Left lung (tissue), 10 donors: ENCODE data around the gene RARA. TPM values are rescaled to one million over a fixed set of nuclear protein-coding genes. Genes with fewer than 3 reads are reported as not detected.

Source experiments
- ATAC-seq: fragments of 200-7000 bp; cut with Tn5 transposase; one replicate; pipeline ENCODE4 v1.9.1; 2020; ENCODE audit warnings: moderate library complexity
- DNase-seq, 4 donors: peaks; one replicate each; pipeline ENCODE4 v3.0.0-alpha.2; 2013 to 2020
- H3K27ac ChIP-seq, 2 donors: fragments of 200-600 bp; sonication (generic) in 1 of 2; one replicate each; pipeline versions ENCODE4 v1.5.0 to v1.8.0; 2020 to 2021
- H3K27me3 ChIP-seq, 2 donors: fragments of 200-600 bp; sonication (generic) in 1 of 2; one replicate each; pipeline versions ENCODE4 v1.5.0 to v1.8.0; 2020 to 2021
- H3K36me3 ChIP-seq, 2 donors: fragments of 200-600 bp; sonication (generic) in 1 of 2; one replicate each; pipeline versions ENCODE4 v1.5.0 to v1.8.0; 2020 to 2021
- H3K4me1 ChIP-seq, 2 donors: fragments of 200-600 bp; one replicate each; pipeline ENCODE4 v1.8.0; 2021
- H3K4me3 ChIP-seq, 2 donors: fragments of 200-600 bp; sonication (generic) in 1 of 2; one replicate each; pipeline versions ENCODE4 v1.5.0 to v1.8.0; 2020 to 2021; ENCODE audit warnings: mild to moderate bottlenecking in 1 of 2
- H3K9me3 ChIP-seq, 2 donors: fragments of 200-600 bp; sonication (generic) in 1 of 2; one replicate each; pipeline versions ENCODE4 v1.5.0 to v1.8.0; 2020 to 2021
- intact Hi-C, 2 donors: fragments of 100-400 bp; cut with DNase I; formaldehyde crosslinking; loops; one replicate each; pipeline versions ENCODE4 v1.11.2 to v1.14.2; 2022
- polyA plus RNA-seq, 6 donors: library from polyadenylated mRNA; unstranded; fragments of 120-200 nt; gene quantifications; one replicate each; pipeline ENCODE4 v1.2.1, GENCODE V29; 2013; ENCODE audit not compliant: insufficient read length in 6 of 6
- total RNA-seq, 2 donors: library from RNA; stranded (reverse); fragmentation: NEBNext Ultra II Directional; extraction: Animal tissue kit (Norgen Biotek cat#: 25700); gene quantifications; one replicate each; pipeline ENCODE4 v1.2.1, GENCODE V29; 2021
- TF ChIP-seq, protein P1 (sequence below), 2 donors: fragments of 200-600 bp; sonication (generic) in 1 of 2; IDR thresholded peaks; one replicate each; pipeline versions ENCODE4 v1.5.0 to v1.8.0; 2021; ENCODE audit warnings: antibody characterized with exemption in 2 of 2
- donor health status: DM: no; HTN: yes; CAD: no.
- donor health status: DM: no; HTN: no; CAD: no.

RARA gene
- total and polyA plus RNA-seq, 8 donors: 45.5 to 62.6 (median 53.1) TPM

DNA sequence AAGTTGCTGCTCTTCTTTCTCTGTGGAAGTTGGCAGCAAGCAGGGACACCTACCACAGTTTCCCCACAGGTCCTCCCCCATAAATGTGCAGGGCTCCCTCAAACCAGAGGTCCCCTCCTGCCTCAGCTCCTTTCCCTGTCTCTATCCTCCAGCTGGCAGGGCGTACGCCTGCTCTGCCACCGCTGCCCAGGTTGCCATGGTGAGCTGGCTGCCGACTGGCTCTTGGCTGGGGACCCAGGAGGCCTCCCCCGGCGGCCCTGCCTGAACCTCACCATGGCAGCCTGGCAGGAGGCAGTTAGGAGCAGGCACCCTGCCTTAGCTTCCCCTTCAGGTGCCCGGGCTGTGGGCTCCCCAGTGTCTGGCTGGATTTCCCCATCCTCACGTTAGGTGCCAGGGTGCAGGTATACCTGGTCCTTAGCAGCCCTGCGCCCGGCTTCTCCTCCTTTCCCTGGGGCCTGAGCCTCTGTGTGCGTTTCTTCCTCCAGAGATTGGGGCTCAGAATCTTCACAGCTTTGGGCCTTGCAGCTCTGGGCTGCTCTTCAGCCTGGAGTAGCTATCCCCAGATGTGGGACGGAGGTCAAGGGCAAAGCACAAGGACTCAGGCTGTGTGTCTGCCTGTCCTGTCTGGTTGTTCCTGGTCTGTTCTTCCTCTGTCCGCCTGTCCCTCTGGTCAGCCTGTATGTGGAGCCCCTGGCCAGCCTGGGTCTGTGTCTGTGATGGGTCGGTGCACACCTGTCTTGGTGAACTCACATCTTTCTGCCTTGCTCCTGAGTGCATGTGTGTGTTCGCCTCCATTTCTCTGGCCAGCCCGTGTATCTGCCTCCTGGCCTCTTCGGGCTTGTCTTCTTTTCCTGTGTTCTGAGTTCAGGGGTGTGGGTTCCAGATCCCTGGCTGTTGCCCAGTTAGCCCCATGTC lies 39.8 kb downstream of the RARA start:
- TF ChIP-seq, protein P1, sequence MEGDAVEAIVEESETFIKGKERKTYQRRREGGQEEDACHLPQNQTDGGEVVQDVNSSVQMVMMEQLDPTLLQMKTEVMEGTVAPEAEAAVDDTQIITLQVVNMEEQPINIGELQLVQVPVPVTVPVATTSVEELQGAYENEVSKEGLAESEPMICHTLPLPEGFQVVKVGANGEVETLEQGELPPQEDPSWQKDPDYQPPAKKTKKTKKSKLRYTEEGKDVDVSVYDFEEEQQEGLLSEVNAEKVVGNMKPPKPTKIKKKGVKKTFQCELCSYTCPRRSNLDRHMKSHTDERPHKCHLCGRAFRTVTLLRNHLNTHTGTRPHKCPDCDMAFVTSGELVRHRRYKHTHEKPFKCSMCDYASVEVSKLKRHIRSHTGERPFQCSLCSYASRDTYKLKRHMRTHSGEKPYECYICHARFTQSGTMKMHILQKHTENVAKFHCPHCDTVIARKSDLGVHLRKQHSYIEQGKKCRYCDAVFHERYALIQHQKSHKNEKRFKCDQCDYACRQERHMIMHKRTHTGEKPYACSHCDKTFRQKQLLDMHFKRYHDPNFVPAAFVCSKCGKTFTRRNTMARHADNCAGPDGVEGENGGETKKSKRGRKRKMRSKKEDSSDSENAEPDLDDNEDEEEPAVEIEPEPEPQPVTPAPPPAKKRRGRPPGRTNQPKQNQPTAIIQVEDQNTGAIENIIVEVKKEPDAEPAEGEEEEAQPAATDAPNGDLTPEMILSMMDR (IDR thresholded peaks at IDR 0.05): no peak
- Histone ChIP-seq H3K9me3 (no peaks in the 10 kb centered on the region), H3K27me3 (no peaks in the 10 kb centered on the region), H3K4me3 (no peak overlapping the region), H3K27ac (peak overlapping the region in 1 of 2 donors; percentile 100), H3K4me1 (peaks cover 62 to 96% of the 10 kb centered on the region in 2 donors), H3K36me3 (peaks cover 0 to 60% of the 10 kb centered on the region in 2 donors)
- no peak for ATAC-seq
- intact Hi-C loops: no loop called here
- peak in 2 of 4 donors; percentile 38 to 55 for DNase-seq

DNA sequence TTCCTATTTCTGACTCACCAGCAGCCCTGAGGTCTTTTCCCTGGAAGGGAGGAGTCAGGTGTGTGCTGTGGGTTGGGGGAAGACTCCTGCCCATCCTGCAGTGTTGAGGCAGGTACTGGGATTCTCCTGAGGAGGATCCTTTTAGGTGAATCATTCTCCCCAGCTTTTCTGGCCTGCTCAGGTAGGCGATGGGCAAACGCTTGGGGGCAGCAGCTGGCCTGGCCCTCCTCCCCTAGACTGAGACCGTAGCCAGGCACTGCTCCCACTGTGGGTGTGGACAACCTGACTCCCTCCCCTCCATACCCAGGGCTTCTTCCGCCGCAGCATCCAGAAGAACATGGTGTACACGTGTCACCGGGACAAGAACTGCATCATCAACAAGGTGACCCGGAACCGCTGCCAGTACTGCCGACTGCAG lies 40.5 kb downstream of the RARA start:
- peak overlapping the region in 1 of 2 donors; percentile 100 for H3K27ac ChIP-seq
- peaks cover 57 to 94% of the 10 kb centered on the region in 2 donors for H3K4me1 ChIP-seq
- H3K36me3 ChIP-seq: peaks cover 0 to 66% of the 10 kb centered on the region in 2 donors
- no peak overlapping the region for H3K4me3 ChIP-seq
- DNase-seq (peak in 1 of 4 donors; percentile 41), ATAC-seq (peak; percentile 0)
- H3K9me3 ChIP-seq: no peaks in the 10 kb centered on the region
- intact Hi-C loops: no loop called here
- TF ChIP-seq, protein P1 (IDR thresholded peaks at IDR 0.05): no peak
- no peaks in the 10 kb centered on the region for H3K27me3 ChIP-seq

DNA sequence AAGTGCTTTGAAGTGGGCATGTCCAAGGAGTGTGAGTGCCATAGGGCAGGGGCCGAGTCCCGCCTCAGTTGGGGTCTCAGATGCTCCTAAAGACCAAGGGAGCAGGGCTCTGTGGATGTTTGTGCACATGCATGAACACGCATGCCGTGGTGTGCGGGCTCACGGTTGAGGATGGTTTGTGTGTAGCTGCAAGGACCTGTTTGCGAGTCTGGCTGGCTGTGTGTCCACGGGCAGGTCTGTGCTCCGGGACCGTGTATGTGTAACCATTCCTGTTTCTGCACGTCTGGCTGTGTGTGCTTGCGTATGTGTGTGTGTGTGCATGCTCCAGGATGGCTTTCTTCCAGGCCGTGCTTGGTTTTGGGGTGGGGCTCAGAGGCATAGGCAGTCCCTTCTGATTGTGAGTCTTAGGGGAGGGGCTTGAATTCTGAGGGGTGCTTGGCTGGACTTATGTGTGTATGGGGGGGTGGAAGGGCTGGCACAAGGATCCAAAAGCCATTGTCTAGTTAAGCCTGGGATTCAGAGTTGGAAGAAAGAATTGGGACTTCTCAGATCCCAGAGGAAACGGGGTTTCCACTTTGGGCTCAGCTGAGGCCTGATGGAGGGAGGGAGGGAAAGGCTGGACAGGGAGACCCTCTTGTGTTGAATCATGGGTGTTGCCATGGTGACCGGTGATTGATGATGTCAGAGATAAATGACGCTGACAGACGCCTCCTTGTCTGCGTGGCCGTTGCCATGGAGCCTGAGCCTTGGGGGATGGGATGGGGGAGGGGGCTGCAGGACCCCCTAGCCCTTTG lies 41.1 kb downstream of the RARA start:
- intact Hi-C loops: loop anchor here (5.0 to 10.0 kb wide), 2 partner anchors 43 to 45 kb away; partner anchors contain the start of gene RARA (in 2 of the 2)
- H3K27me3 ChIP-seq: no peaks in the 10 kb centered on the region
- TF ChIP-seq, protein P1 (IDR thresholded peaks at IDR 0.05): no peak
- H3K4me3 ChIP-seq: no peak overlapping the region
- DNase-seq: peak in 3 of 4 donors; percentile 44 to 68 (median 61)
- ATAC-seq: no peak
- peak overlapping the region in 1 of 2 donors; percentile 100 for H3K27ac ChIP-seq
- no peaks in the 10 kb centered on the region for H3K9me3 ChIP-seq
- H3K4me1 ChIP-seq: peaks cover 51 to 94% of the 10 kb centered on the region in 2 donors
- H3K36me3 ChIP-seq: peaks cover 0 to 72% of the 10 kb centered on the region in 2 donors

DNA sequence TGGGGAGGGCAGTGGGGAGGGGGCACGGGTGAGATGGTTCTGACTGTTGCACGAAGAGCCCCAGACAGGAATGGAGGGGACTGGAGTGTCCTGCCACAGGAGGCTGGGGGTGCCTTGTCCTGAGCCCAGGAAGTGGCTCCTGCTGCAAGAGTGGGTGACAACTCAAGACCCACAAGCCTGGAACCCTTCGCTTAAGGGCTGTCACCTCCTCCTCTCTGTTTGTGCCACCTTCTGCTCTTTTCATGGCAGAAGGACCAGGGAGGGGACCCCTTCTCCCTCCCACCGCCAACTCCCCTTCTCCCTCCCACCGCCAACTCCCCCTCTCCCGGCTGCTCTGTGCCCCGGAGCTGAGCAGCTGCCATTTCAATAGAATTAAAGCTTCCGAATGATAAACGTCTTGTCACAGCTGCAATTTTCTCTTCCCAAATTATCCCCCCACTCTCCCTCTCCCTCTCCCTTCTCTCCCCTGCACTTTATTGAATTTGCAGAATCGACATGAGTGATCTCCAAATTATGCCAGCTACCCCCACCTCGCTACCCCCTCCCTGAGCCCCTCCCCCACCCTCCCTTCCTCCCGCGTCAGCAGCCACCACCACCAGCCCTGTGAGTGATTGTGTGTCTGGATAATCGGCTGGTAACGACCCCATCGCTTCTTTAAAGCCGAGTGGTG lies 41.8 kb downstream of the RARA start:
- H3K9me3 ChIP-seq: no peaks in the 10 kb centered on the region
- H3K27ac ChIP-seq: peak overlapping the region in 1 of 2 donors; percentile 49
- ATAC-seq: no peak
- H3K36me3 ChIP-seq: peaks cover 0 to 80% of the 10 kb centered on the region in 2 donors
- H3K27me3 ChIP-seq: no peaks in the 10 kb centered on the region
- no peak overlapping the region for H3K4me3 ChIP-seq
- peak in 1 of 4 donors; percentile 47 for DNase-seq
- TF ChIP-seq, protein P1 (IDR thresholded peaks at IDR 0.05): no peak
- intact Hi-C loops: loop anchor here (5.0 to 10.0 kb wide), 2 partner anchors 44 to 46 kb away; partner anchors contain the start of gene RARA (in 2 of the 2)
- H3K4me1 ChIP-seq: peaks cover 46 to 93% of the 10 kb centered on the region in 2 donors
